DND-41 (cell line): Measurements from ENCODE around the gene PRRX1.

Source experiments
- EZH2 ChIP-seq: IDR thresholded peaks from 3 replicates; pipeline ENCODE4 v1.6.1; 2012; ENCODE audit warnings: borderline replicate concordance, low read depth, mild to moderate bottlenecking, moderate library complexity, low read length, inconsistent platforms; ENCODE audit not compliant: severe bottlenecking
- TF ChIP-seq, protein P1 (sequence below): IDR thresholded peaks from 2 replicates; pipeline ENCODE4 v1.5.1; 2012; ENCODE audit warnings: borderline replicate concordance, low read length, moderate library complexity, mild to moderate bottlenecking; ENCODE audit not compliant: poor library complexity, severe bottlenecking; ENCODE audit errors: extremely low read depth

GRCh38 chr1:170723518-170723917 lies 59.6 kb downstream of the PRRX1 start:
- TF ChIP-seq EZH2 = no peak
- TF ChIP-seq, protein P1, sequence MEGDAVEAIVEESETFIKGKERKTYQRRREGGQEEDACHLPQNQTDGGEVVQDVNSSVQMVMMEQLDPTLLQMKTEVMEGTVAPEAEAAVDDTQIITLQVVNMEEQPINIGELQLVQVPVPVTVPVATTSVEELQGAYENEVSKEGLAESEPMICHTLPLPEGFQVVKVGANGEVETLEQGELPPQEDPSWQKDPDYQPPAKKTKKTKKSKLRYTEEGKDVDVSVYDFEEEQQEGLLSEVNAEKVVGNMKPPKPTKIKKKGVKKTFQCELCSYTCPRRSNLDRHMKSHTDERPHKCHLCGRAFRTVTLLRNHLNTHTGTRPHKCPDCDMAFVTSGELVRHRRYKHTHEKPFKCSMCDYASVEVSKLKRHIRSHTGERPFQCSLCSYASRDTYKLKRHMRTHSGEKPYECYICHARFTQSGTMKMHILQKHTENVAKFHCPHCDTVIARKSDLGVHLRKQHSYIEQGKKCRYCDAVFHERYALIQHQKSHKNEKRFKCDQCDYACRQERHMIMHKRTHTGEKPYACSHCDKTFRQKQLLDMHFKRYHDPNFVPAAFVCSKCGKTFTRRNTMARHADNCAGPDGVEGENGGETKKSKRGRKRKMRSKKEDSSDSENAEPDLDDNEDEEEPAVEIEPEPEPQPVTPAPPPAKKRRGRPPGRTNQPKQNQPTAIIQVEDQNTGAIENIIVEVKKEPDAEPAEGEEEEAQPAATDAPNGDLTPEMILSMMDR = no peak
